Epithelial cell of esophagus (primary cell): ENCODE measurements around the gene TMIGD3.

Experiments
- DNase-seq: peaks from one replicate; pipeline ENCODE4 v3.0.0; 2010; ENCODE audit warnings: low read depth
- H3K4me3 ChIP-seq: 2 replicates; pipeline ENCODE4 v1.5.1; 2011; ENCODE audit warnings: mild to moderate bottlenecking, low read length, control low read depth
- TF ChIP-seq, protein P1 (sequence below): IDR thresholded peaks from 2 replicates; pipeline ENCODE4 v1.5.1; 2011; ENCODE audit warnings: low read depth, mild to moderate bottlenecking, low read length, control low read depth, inconsistent platforms; ENCODE audit not compliant: insufficient read depth; ENCODE audit errors: missing control alignments

TMIGD3 gene

DNA sequence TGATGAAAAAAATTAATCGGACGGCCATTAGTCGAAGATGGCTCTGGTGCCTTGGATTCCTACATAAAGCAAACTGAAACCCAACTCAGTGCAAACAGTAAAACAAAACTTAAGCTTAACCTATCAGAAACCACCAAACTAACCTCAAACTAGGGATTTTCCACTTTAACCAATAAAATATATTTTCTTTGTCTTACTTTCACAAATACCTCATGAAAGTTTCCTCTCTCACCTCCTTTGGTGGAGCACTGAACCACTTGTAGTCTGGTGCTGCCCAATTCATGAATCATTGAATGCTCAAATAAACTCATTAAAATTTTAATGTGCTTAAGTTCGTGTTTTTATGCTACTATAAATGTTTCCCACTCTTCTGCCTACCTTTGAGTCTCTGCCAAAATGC, 7.0 kb downstream of the TMIGD3 start:
- TF ChIP-seq, protein P1, sequence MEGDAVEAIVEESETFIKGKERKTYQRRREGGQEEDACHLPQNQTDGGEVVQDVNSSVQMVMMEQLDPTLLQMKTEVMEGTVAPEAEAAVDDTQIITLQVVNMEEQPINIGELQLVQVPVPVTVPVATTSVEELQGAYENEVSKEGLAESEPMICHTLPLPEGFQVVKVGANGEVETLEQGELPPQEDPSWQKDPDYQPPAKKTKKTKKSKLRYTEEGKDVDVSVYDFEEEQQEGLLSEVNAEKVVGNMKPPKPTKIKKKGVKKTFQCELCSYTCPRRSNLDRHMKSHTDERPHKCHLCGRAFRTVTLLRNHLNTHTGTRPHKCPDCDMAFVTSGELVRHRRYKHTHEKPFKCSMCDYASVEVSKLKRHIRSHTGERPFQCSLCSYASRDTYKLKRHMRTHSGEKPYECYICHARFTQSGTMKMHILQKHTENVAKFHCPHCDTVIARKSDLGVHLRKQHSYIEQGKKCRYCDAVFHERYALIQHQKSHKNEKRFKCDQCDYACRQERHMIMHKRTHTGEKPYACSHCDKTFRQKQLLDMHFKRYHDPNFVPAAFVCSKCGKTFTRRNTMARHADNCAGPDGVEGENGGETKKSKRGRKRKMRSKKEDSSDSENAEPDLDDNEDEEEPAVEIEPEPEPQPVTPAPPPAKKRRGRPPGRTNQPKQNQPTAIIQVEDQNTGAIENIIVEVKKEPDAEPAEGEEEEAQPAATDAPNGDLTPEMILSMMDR, result no peak
- no peak for DNase-seq

DNA sequence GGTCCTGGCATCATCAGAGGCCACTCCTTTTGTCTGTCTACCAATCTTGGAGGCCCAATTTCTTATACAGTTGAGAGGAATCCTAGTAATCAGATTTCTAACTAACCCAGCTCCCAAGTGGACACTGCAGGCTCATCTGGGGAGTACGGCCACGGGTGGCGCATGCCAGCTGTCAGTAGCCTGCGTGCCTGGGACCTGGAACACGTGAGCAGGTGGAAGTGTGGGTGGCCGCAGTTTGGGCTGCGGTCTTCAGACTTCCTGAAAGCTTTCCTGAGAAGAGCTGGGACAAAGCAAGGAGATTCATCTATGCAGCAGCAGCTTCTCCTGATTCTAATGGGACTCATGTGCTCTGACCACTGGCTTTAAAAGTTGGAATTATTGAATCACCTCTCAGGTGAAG, 12.4 kb downstream of the TMIGD3 start:
- no peak overlapping the region for H3K4me3 ChIP-seq
- DNase-seq, result no peak
- TF ChIP-seq, protein P1, result no peak

More for the DNA sequence above, 7.0 kb downstream of the TMIGD3 start:
- no peak overlapping the region for H3K4me3 ChIP-seq

DNA sequence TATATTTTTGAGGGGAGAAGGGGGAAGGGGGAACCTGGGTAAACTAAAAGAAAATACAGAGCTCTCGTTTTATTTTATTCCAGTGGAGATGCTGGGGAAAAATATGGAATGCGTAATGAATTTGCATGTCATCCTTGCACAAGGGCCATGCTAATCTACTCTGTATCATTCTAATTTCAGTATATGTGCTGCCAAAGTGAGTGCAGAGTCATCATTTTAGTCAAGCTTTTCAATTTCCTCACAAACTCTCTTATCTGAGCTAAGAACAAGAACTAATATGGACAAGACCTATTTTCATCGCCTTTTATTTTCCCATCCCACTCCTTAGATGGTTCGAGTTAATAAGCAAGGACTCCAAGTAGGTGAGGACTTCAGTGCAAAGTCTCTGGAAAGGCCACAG, 13.2 kb downstream of the TMIGD3 start:
- TF ChIP-seq, protein P1, result no peak
- DNase-seq, result no peak
- no peak overlapping the region for H3K4me3 ChIP-seq

DNA sequence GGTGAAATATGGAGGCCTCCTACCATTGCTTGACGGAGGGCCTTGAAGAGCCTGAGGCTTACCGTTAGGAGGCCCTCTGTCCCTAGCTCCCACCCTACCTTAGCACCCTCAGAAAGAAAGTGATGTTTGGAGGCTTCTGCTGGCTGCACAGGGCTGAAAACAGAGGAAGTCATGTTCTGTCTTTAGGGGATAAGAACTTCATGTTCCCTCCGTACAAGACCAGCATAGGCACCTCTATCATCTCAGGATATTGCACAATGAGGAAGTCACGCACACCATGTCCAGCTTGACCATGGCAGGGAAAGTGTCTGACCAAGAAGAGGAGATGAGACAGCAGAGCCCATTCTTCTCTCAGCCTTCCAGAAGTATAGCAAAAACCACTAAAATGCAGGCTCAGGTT, 13.8 kb downstream of the TMIGD3 start:
- H3K4me3 ChIP-seq, result no peak overlapping the region
- TF ChIP-seq, protein P1, result no peak
- DNase-seq, result no peak

DNA sequence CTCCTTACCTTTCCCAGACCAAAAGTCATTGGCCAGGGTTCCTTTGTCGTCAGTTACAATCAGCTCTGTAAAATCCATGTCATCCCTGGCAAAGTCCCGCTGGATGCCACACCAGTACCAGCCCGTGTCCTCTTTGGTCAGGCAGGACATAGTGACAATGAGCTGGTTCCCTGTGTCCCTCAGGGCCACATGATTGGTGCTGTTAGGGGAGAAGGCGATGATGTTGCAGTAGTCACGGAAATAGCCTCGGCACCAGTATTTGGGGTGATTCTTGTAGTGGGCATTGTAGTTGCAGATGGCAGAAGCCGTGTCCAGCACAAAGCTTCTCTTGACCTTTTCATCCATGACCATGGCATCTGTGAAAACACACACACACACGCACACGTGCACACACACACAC, 14.8 kb downstream of the TMIGD3 start:
- DNase-seq, result no peak
- TF ChIP-seq, protein P1, result no peak
- no peak overlapping the region for H3K4me3 ChIP-seq

DNA sequence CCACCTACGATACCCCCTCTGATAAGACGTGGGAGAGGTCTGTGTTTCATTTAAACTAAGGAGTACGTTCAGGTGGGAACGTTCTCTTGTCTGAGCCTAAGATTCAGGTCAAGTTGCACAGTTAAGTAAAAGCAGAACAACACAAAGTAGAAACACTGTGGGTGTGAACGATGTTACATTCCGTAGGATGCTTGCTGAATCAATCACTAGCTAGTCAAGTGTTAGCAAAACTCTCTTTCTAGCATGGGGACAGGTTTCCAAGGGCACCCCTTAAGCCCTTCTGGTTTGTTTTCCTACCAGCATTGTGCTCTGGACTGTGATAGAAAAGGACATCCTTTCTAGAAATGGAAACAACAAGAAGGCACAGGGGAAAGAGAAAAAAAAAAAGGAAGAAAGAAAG, 16.3 kb downstream of the TMIGD3 start:
- TF ChIP-seq, protein P1, result no peak
- DNase-seq, result no peak
- no peak overlapping the region for H3K4me3 ChIP-seq

DNA sequence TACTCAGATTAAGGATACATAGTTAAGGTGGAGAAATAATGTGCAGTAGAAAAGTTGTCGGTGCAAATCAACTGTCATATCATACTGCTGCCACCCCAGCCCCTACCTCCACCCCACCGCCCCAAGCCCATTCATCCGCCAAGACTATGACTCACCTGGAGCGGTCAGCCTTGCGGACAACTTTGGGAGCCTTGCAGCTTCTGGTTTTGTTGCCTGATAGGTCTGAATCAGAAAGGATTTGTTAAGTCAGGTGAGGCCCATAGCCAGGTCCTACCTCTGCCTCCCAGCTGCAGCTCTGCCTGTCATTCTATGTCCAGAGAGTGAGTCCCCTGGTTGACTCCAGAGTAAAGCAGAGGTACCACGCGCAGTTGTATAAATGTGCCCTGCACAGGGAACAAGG, 17.0 kb downstream of the TMIGD3 start:
- TF ChIP-seq, protein P1, result no peak
- no peak overlapping the region for H3K4me3 ChIP-seq
- DNase-seq, result peak; percentile 20
